Thyroid gland (tissue), 4 donors: ENCODE measurements around the gene TUBAL3.

Source experiments
- CTCF ChIP-seq, 6 experiments: fragments of 200-600 bp in 3 of 6; fragments of 450-650 bp in 3 of 6; sonication (generic) in 3 of 6; IDR thresholded peaks; one replicate each; pipeline ENCODE4 v1.5.1; 2016 to 2019; ENCODE audit warnings: antibody characterized with exemption in 6 of 6, mild to moderate bottlenecking in 2 of 6, inconsistent platforms in 1 of 6, moderate library complexity in 1 of 6
- POLR2A ChIP-seq, 2 donors: fragments of 450-650 bp; IDR thresholded peaks; one replicate each; pipeline ENCODE4 v1.6.1; 2017; ENCODE audit warnings: antibody characterized with exemption in 2 of 2, mild to moderate bottlenecking in 2 of 2, moderate library complexity in 1 of 2

GRCh38 chr10:5364374-5364773, 40.3 kb downstream of the TUBAL3 start:
- no peak for TF ChIP-seq POLR2A (IDR thresholded peaks at IDR 0.05)
- TF ChIP-seq CTCF (IDR thresholded peaks at IDR 0.05), result no peak
